Neuronal stem cell (in vitro differentiated cells): Measurements from ENCODE around the gene SLC35A4.
A peak's percentile ranks its signal among the peaks of the same experiment; 100 is the strongest.

Experiments
- DNase-seq: peaks from one replicate; pipeline ENCODE4 v3.0.0-alpha.2; 2013; ENCODE audit warnings: low spot score
- H2AFZ ChIP-seq: one replicate; pipeline ENCODE4 v1.6.1; 2013; ENCODE audit warnings: mild to moderate bottlenecking, low read length, inconsistent platforms
- H2AK5ac ChIP-seq: 2 replicates; pipeline ENCODE4 v1.6.1; 2013; ENCODE audit warnings: low read depth, mild to moderate bottlenecking, inconsistent platforms, low read length, moderate library complexity, mixed read lengths
- H2BK120ac ChIP-seq: 2 replicates; pipeline ENCODE4 v1.6.1; 2013; ENCODE audit warnings: low read depth, mild to moderate bottlenecking, inconsistent platforms, low read length, moderate library complexity, mixed read lengths
- H2BK12ac ChIP-seq: one replicate; pipeline ENCODE4 v1.6.1; 2013; ENCODE audit warnings: low read length, inconsistent platforms
- H2BK15ac ChIP-seq: 2 replicates; pipeline ENCODE4 v1.6.1; 2013; ENCODE audit warnings: mild to moderate bottlenecking, low read length, inconsistent platforms, mixed read lengths
- H2BK5ac ChIP-seq: one replicate; pipeline ENCODE4 v1.6.1; 2013; ENCODE audit warnings: inconsistent platforms, mild to moderate bottlenecking, low read length, moderate library complexity
- H3K14ac ChIP-seq: one replicate; pipeline ENCODE4 v1.6.1; 2013; ENCODE audit warnings: low read length, inconsistent platforms
- H3K18ac ChIP-seq: 2 replicates; pipeline ENCODE4 v1.6.1; 2013; ENCODE audit warnings: low read length, inconsistent platforms
- H3K23ac ChIP-seq: 2 replicates; pipeline ENCODE4 v1.6.1; 2013; ENCODE audit warnings: low read depth, mild to moderate bottlenecking, mixed read lengths, low read length, inconsistent platforms; ENCODE audit not compliant: poor library complexity
- H3K27ac ChIP-seq: replicated peaks from 3 replicates; pipeline ENCODE4 v1.5.1; 2013; ENCODE audit warnings: low read length, inconsistent platforms
- H3K27me3 ChIP-seq, 3 experiments: 2 replicates each; pipeline ENCODE4 v1.6.1; 2013; ENCODE audit warnings: low read length in 3 of 3, mild to moderate bottlenecking in 2 of 3, inconsistent platforms in 1 of 3, low read depth in 1 of 3, mixed read lengths in 1 of 3, moderate library complexity in 1 of 3; ENCODE audit not compliant: control insufficient read depth in 3 of 3, insufficient read depth in 3 of 3
- H3K36me3 ChIP-seq, 2 donors: replicated peaks in 1 of 2; 2 replicates each; pipeline ENCODE4 v1.6.1; 2013; ENCODE audit warnings: low read length in 2 of 2; ENCODE audit not compliant: control insufficient read depth in 2 of 2, insufficient read depth in 2 of 2
- H3K4ac ChIP-seq: 2 replicates; pipeline ENCODE4 v1.6.1; 2013; ENCODE audit warnings: inconsistent platforms, mild to moderate bottlenecking, low read length, moderate library complexity
- H3K4me1 ChIP-seq, 2 donors: 1 replicate in 1 of 2; 2 replicates in 1 of 2; pipeline ENCODE4 v1.6.1; 2013; ENCODE audit warnings: low read length in 2 of 2, low read depth in 1 of 2; ENCODE audit not compliant: control insufficient read depth in 2 of 2, insufficient read depth in 1 of 2
- H3K4me2 ChIP-seq: one replicate; pipeline ENCODE4 v1.6.1; 2013; ENCODE audit warnings: mild to moderate bottlenecking, low read length, inconsistent platforms; ENCODE audit not compliant: insufficient read depth, poor library complexity, severe bottlenecking
- H3K4me3 ChIP-seq, 2 donors: 2 replicates each; pipeline ENCODE4 v1.5.1; 2013; ENCODE audit warnings: low read length in 2 of 2, mild to moderate bottlenecking in 2 of 2, inconsistent platforms in 1 of 2, moderate library complexity in 1 of 2
- H3K79me1 ChIP-seq: one replicate; pipeline ENCODE4 v1.6.1; 2013; ENCODE audit warnings: low read depth, mild to moderate bottlenecking, inconsistent platforms, low read length, moderate library complexity
- H3K9ac ChIP-seq: one replicate; pipeline ENCODE4 v1.6.1; 2013; ENCODE audit warnings: mild to moderate bottlenecking, low read depth, low read length, inconsistent platforms; ENCODE audit not compliant: poor library complexity
- H3K9me3 ChIP-seq, 2 donors: replicated peaks in 1 of 2; 2 replicates each; pipeline versions ENCODE3 to v1.6.1; 2013; ENCODE audit warnings: low read length in 2 of 2, mild to moderate bottlenecking in 2 of 2, inconsistent platforms in 1 of 2, low read depth in 1 of 2, mixed read lengths in 1 of 2, moderate library complexity in 1 of 2; ENCODE audit not compliant: control insufficient read depth in 2 of 2, insufficient read depth in 1 of 2
- H4K8ac ChIP-seq: one replicate; pipeline ENCODE4 v1.6.1; 2013; ENCODE audit warnings: low read depth, mild to moderate bottlenecking, inconsistent platforms, low read length, moderate library complexity
- H4K91ac ChIP-seq: one replicate; pipeline ENCODE4 v1.6.1; 2013; ENCODE audit warnings: low read length, low read depth, mild to moderate bottlenecking, inconsistent platforms; ENCODE audit not compliant: poor library complexity
- WGBS, 2 donors: extraction: QIAGEN DNeasy Blood & Tissue Kit; methylation state at CpG; one replicate each; pipeline ENCODE4 v1.1.7; 2013; ENCODE audit warnings: missing lambda C conversion rate in 2 of 2, mixed read lengths in 1 of 2; ENCODE audit not compliant: insufficient read length in 2 of 2, insufficient replicate concordance in 1 of 2; ENCODE audit errors: extremely low coverage in 2 of 2; 5-methylcytosine and 5-hydroxymethylcytosine counted together

The SLC35A4 gene

GRCh38 chr5:140570488-140570887, 5.9 kb downstream of the SLC35A4 start:
- H3K27ac ChIP-seq: no peak overlapping the region
- no peak overlapping the region for H4K8ac ChIP-seq
- no peak overlapping the region for H3K18ac ChIP-seq
- no peak overlapping the region for H3K14ac ChIP-seq
- no peaks in the 10 kb centered on the region for H3K9me3 ChIP-seq
- H4K91ac ChIP-seq: no peak overlapping the region
- peaks cover 19 to 31% of the 10 kb centered on the region in 2 donors for H3K36me3 ChIP-seq
- no peak overlapping the region for H2BK15ac ChIP-seq
- no peak overlapping the region for H2BK12ac ChIP-seq
- H3K4me1 ChIP-seq: peaks cover 0 to 3% of the 10 kb centered on the region in 2 donors
- no peak overlapping the region for H3K23ac ChIP-seq
- H2AFZ ChIP-seq: no peak overlapping the region
- WGBS, 2 donors: no CpG with 5 or more reads among the region's 1 CpG
- no peak overlapping the region for H2BK5ac ChIP-seq
- no peak overlapping the region for H3K4me2 ChIP-seq
- no peaks in the 10 kb centered on the region for H3K27me3 ChIP-seq
- H2BK120ac ChIP-seq: no peak overlapping the region
- no peak overlapping the region for H2AK5ac ChIP-seq
- no peak overlapping the region for H3K4ac ChIP-seq
- no peak overlapping the region for H3K9ac ChIP-seq
- DNase-seq: no peak
- H3K79me1 ChIP-seq: peaks cover 1% of the 10 kb centered on the region
- no peak overlapping the region for H3K4me3 ChIP-seq

- H3K4me1 ChIP-seq: no peaks in the 10 kb centered on the region
- whole genome bisulfite sequencing, 2 donors: no CpG with 5 or more reads among the region's 5 CpGs
- no peak overlapping the region for H3K27ac ChIP-seq
- no peaks in the 10 kb centered on the region for H3K27me3 ChIP-seq
- no peak overlapping the region for H3K9ac ChIP-seq
- no peak overlapping the region for H4K91ac ChIP-seq
- no peak overlapping the region for H3K14ac ChIP-seq
- H3K18ac ChIP-seq: no peak overlapping the region
- H4K8ac ChIP-seq: no peak overlapping the region
- H3K4me3 ChIP-seq: no peak overlapping the region
- no peaks in the 10 kb centered on the region for H3K9me3 ChIP-seq
- peaks cover under 1% of the 10 kb centered on the region for H3K79me1 ChIP-seq
- H2AK5ac ChIP-seq: no peak overlapping the region
- H3K23ac ChIP-seq: no peak overlapping the region
- H2AFZ ChIP-seq: no peak overlapping the region
- no peak overlapping the region for H3K4me2 ChIP-seq
- no peak overlapping the region for H2BK12ac ChIP-seq
- H2BK120ac ChIP-seq: no peak overlapping the region
- peaks cover 19 to 25% of the 10 kb centered on the region in 2 donors for H3K36me3 ChIP-seq
- no peak overlapping the region for H2BK15ac ChIP-seq
- H2BK5ac ChIP-seq: no peak overlapping the region
- DNase-seq: no peak
- H3K4ac ChIP-seq: no peak overlapping the region
These were observed 6.5 kb downstream of the SLC35A4 start for GRCh38 chr5:140571105-140571504.

GRCh38 chr5:140573683-140574082, 9.1 kb downstream of the SLC35A4 start:
- Histone ChIP-seq H3K18ac (no peak overlapping the region), H3K4me2 (no peak overlapping the region), H3K9ac (no peak overlapping the region), H4K8ac (no peak overlapping the region), H3K9me3 (no peaks in the 10 kb centered on the region), H3K79me1 (no peaks in the 10 kb centered on the region), H2BK12ac (no peak overlapping the region), H3K27me3 (no peaks in the 10 kb centered on the region), H4K91ac (no peak overlapping the region), H2AFZ (no peak overlapping the region), H2BK15ac (no peak overlapping the region), H3K4me1 (no peaks in the 10 kb centered on the region), H3K23ac (peak overlapping the region; percentile 37), H3K14ac (no peak overlapping the region), H2BK120ac (no peak overlapping the region), H3K27ac (no peak overlapping the region), H2BK5ac (no peak overlapping the region), H3K36me3 (no peaks in the 10 kb centered on the region), H3K4ac (no peak overlapping the region), H2AK5ac (no peak overlapping the region), H3K4me3 (no peak overlapping the region)
- no peak for DNase-seq
- no CpG with 5 or more reads among the region's 7 CpGs for WGBS, 2 donors

- H3K9me3 ChIP-seq: no peaks in the 10 kb centered on the region
- no peaks in the 10 kb centered on the region for H3K79me1 ChIP-seq
- no CpG with 5 or more reads among the region's 3 CpGs for WGBS, 2 donors
- no peak overlapping the region for H3K4me2 ChIP-seq
- H2AFZ ChIP-seq: no peak overlapping the region
- no peak overlapping the region for H3K4ac ChIP-seq
- no peak overlapping the region for H3K18ac ChIP-seq
- H2BK5ac ChIP-seq: no peak overlapping the region
- H3K27me3 ChIP-seq: no peaks in the 10 kb centered on the region
- no peak for DNase-seq
- no peak overlapping the region for H4K91ac ChIP-seq
- H4K8ac ChIP-seq: no peak overlapping the region
- H2AK5ac ChIP-seq: no peak overlapping the region
- H2BK15ac ChIP-seq: no peak overlapping the region
- no peaks in the 10 kb centered on the region for H3K36me3 ChIP-seq
- no peak overlapping the region for H3K14ac ChIP-seq
- no peak overlapping the region for H2BK12ac ChIP-seq
- H2BK120ac ChIP-seq: no peak overlapping the region
- H3K4me3 ChIP-seq: no peak overlapping the region
- H3K23ac ChIP-seq: no peak overlapping the region
- H3K27ac ChIP-seq: no peak overlapping the region
- H3K9ac ChIP-seq: no peak overlapping the region
- H3K4me1 ChIP-seq: no peaks in the 10 kb centered on the region
These were observed 9.5 kb downstream of the SLC35A4 start for GRCh38 chr5:140574165-140574564.
